Activated CD4-positive, alpha-beta T cell treated with anti-CD3 and anti-CD28 coated beads, Interleukin-2, amount 10 ng/mL, durations not matched to agents 24 days and 14 days (primary cell): Measurements from ENCODE around the gene ARMC2. TPM values are rescaled to one million over a fixed set of nuclear protein-coding genes. Genes with fewer than 3 reads are reported as not detected.

ENCODE experiments used
- DNase-seq: peaks from one replicate; pipeline ENCODE4 v3.0.0; 2022
- H3K27ac Mint-ChIP-seq: one replicate; pipeline ENCODE4 v1.8.0; 2022; ENCODE audit warnings: mild to moderate bottlenecking, mixed read lengths
- H3K27me3 Mint-ChIP-seq: one replicate; pipeline ENCODE4 v1.8.0; 2022; ENCODE audit warnings: mixed read lengths
- H3K36me3 Mint-ChIP-seq: one replicate; pipeline ENCODE4 v1.8.0; 2022; ENCODE audit warnings: low read depth, mild to moderate bottlenecking, mixed read lengths
- H3K4me1 Mint-ChIP-seq: one replicate; pipeline ENCODE4 v1.8.0; 2021; ENCODE audit warnings: mixed read lengths
- H3K4me3 Mint-ChIP-seq: one replicate; pipeline ENCODE4 v1.8.0; 2022; ENCODE audit warnings: mild to moderate bottlenecking, moderate library complexity, mixed read lengths
- H3K9me3 Mint-ChIP-seq: one replicate; pipeline ENCODE4 v1.8.0; 2021; ENCODE audit warnings: mixed read lengths
- intact Hi-C: fragments of 100-400 bp; cut with micrococcal nuclease; formaldehyde crosslinking; loops from one replicate; pipeline ENCODE4 v1.15.1; 2023
- total RNA-seq: library from RNA; stranded (reverse); gene quantifications from 2 replicates; pipeline ENCODE4 v1.2.3, GENCODE V29; 2022

ARMC2 gene
- total RNA-seq, 1 donor from 2014 or later: 3.3 TPM

DNA sequence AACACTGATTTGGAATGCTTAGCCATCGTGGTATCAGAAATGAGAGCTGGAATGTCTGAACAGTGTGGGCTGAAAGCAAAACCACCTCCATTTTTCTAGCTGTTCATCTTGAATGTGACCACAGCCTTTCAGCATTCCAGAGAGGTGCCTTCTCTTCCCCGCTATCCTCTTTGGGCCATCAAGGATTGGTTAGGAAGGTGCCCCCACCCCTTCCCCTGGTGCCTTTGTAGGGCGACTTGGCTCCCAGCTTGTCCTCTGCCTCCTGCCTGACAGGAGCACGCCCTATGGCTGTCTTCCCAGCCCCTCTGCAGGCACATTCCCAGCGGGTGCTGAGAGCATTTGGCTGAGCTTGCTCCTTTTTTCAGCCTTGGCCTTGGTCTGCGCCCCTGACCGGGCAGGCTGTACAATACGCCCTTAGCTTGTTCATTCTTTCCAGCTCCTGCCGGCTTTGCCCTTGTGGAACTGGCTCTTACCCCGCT is 97.5 kb downstream of the ARMC2 start:
- DNase-seq: no peak
- intact Hi-C loops: loop anchor here (2.0 kb wide), 1 partner anchor 71 kb away; no protein-coding TSS in a partner anchor
- peaks cover 5% of the 10 kb centered on the region for H3K9me3 Mint-ChIP-seq
- H3K4me3 Mint-ChIP-seq: no peak overlapping the region
- H3K4me1 Mint-ChIP-seq: peaks cover 56% of the 10 kb centered on the region
- no peaks in the 10 kb centered on the region for H3K27me3 Mint-ChIP-seq
- peaks cover 2% of the 10 kb centered on the region for H3K36me3 Mint-ChIP-seq
- no peak overlapping the region for H3K27ac Mint-ChIP-seq

DNA sequence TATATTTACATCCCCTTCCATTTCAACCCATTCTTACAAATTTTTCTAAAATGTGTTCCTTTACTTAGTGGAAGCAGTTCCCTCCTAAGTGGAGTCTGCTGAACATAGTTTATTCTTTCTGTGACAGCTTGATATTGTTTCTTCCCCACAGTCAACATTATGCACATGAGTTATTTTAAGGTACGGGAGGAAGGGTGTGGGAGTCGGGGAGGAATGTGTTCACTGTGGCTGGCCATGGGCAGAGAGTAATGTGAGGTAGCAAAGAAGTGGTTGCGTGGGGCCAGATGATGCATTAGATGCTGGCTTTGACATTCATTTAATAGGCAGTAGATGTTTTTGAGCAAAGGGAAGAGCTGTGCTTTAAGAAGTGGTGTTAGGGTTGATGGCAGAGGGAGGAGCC is 98.5 kb downstream of the ARMC2 start:
- no peaks in the 10 kb centered on the region for H3K9me3 Mint-ChIP-seq
- no peak for DNase-seq
- peak overlapping the region; percentile 13 for H3K4me3 Mint-ChIP-seq
- H3K4me1 Mint-ChIP-seq: peaks cover 51% of the 10 kb centered on the region
- intact Hi-C loops: no loop called here
- H3K27ac Mint-ChIP-seq: peak overlapping the region; percentile 68
- no peaks in the 10 kb centered on the region for H3K27me3 Mint-ChIP-seq
- no peaks in the 10 kb centered on the region for H3K36me3 Mint-ChIP-seq

DNA sequence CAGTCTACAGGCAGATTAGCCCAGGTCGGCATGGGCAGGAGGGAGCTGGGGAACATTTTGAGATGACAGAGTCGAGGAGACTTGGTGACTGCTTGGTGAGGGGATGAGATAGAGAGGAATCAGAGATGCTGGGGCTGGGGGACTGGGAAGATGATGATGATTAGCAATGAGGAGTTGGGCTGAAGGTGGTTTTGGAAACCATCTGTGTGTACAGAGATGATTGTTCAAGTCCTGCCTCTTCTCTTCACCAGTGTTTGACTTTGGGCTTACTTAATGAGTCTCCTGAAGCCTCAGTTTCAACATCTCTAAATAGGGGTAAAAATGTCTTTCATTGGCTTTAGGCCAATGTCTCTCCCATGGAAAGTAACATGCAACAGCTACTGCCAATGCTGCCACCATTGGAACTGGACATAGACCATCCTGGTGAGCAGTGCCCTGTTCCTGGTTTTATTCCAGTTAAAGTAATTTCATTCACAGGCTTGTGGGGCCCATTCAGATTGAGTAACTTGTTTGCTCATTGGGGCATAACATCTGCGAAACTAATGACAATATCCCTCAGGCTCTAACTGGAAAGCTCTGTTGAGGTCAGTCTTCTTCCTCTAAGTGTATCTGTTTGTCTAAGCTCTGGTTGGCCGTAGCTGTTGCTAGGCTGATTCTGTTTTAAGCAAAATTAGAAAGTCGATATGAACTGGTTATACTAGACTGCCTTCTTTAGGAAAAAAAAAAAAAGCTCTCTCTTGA is 99.1 kb downstream of the ARMC2 start:
- Mint-ChIP-seq H3K9me3 (no peaks in the 10 kb centered on the region), H3K27ac (peak overlapping the region; percentile 68), H3K4me3 (peak overlapping the region; percentile 13), H3K36me3 (no peaks in the 10 kb centered on the region), H3K27me3 (no peaks in the 10 kb centered on the region), H3K4me1 (peaks cover 47% of the 10 kb centered on the region)
- intact Hi-C loops: no loop called here
- no peak for DNase-seq

DNA sequence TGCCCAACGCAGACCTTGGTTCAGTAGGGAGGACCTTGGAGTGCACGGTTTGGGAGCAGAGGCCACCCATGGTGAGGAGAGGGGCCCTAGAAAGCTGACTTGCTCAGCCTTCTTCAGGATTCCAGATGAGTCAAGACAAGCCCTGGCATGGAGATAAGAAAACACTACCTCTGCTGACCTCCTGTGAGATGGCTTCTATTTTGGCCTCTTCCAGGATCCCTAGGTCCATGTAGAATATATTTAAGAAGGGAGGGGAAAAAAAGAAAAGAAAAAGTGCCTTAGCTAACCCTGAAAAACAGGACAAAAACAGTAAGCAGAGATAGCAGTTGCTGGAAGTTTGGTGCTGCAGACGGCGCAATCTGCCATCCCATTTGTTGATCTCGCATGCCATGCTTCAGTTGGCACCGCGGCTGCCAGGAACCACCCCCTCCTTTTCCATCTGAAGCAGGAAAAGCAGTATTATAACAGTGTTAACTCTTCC is 100.0 kb downstream of the ARMC2 start:
- no peaks in the 10 kb centered on the region for H3K36me3 Mint-ChIP-seq
- peaks cover 39% of the 10 kb centered on the region for H3K4me1 Mint-ChIP-seq
- H3K27ac Mint-ChIP-seq: no peak overlapping the region
- no peaks in the 10 kb centered on the region for H3K9me3 Mint-ChIP-seq
- peaks cover 1% of the 10 kb centered on the region for H3K27me3 Mint-ChIP-seq
- intact Hi-C loops: no loop called here
- H3K4me3 Mint-ChIP-seq: no peak overlapping the region
- no peak for DNase-seq

DNA sequence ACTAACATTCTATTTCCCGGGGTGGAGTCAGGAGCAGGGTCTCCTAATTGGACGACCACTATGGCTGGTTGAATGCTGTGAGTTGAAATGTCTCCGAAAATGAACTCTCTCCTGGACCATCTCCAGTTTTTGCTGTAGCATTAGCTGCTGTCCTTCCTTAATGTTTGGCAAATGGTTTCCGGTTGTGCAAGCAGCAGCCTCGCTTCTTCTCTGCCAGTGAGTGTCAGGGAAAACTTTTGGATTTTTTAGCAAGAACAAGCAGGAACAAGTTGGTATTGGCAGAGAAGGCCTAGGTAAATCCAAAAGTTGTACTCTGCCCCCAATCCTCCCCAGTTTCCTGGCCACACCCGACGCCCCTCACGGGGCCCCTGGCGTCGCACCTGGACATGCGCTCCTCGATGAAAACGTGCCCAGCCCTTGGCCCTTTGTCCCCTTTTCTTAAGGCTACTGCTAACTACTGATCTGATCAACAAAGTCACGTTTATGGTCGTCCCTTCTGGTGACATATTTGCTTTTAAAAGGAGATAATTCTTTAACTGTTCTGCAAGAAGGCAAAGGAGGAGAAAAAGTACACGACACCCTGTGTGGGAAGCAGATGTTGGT is 103.2 kb downstream of the ARMC2 start:
- intact Hi-C loops: no loop called here
- no peaks in the 10 kb centered on the region for H3K9me3 Mint-ChIP-seq
- no peak for DNase-seq
- no peak overlapping the region for H3K4me3 Mint-ChIP-seq
- peaks cover 27% of the 10 kb centered on the region for H3K4me1 Mint-ChIP-seq
- no peaks in the 10 kb centered on the region for H3K36me3 Mint-ChIP-seq
- H3K27ac Mint-ChIP-seq: no peak overlapping the region
- peaks cover 1% of the 10 kb centered on the region for H3K27me3 Mint-ChIP-seq

DNA sequence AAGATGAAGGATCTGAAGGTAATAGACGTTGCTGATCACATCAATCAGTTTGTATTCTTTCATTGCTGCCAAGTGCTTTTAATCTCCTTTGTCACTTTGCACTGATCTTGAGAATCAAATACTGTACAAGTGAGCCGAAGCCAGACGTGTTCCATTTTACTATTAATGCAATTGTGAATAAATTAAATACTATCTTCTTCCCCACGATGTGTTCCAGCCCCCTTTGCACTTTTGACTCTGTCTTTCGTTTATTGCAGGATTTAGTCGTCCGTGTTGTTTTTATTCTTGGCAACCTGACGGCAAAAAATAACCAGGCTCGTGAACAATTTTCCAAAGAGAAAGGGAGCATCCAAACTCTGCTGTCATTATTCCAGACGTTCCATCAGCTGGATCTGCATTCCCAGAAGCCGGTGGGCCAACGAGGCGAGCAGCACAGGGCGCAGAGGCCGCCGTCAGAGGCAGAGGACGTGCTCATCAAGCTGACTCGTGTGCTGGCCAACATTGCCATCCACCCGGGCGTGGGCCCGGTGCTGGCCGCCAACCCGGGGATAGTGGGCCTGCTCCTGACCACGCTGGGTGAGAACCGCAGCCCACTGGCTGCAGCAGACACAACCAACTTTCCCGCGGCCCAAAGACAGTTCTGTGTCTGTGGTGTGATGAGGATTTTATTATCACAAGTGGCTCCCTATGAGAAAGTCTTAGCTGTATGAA is 104.7 kb downstream of the ARMC2 start:
- no peak overlapping the region for H3K27ac Mint-ChIP-seq
- H3K9me3 Mint-ChIP-seq: no peaks in the 10 kb centered on the region
- intact Hi-C loops: no loop called here
- no peak for DNase-seq
- peaks cover 1% of the 10 kb centered on the region for H3K27me3 Mint-ChIP-seq
- H3K4me1 Mint-ChIP-seq: peaks cover 16% of the 10 kb centered on the region
- no peaks in the 10 kb centered on the region for H3K36me3 Mint-ChIP-seq
- no peak overlapping the region for H3K4me3 Mint-ChIP-seq

DNA sequence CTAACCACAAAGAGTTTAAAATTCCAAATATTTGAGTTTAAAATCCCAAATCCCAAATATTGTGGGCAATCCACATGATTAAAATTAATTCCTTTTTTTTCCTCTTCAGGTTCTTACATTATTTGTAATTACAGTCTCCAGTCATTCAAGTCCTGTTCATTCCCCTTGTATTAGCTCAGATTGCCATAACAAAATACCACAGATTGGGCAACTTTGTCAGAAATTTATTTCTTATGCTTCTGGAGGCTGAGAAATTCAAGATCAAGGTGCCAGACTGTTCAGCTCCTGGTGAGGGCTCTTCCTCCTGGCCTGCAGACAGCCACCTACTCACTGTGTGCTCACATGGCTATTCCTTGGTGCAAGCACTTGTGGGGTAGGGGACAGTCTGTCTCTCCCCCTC is 105.5 kb downstream of the ARMC2 start:
- H3K27ac Mint-ChIP-seq: no peak overlapping the region
- no peaks in the 10 kb centered on the region for H3K9me3 Mint-ChIP-seq
- peaks cover 13% of the 10 kb centered on the region for H3K4me1 Mint-ChIP-seq
- H3K36me3 Mint-ChIP-seq: no peaks in the 10 kb centered on the region
- H3K27me3 Mint-ChIP-seq: peaks cover 1% of the 10 kb centered on the region
- intact Hi-C loops: no loop called here
- no peak for DNase-seq
- no peak overlapping the region for H3K4me3 Mint-ChIP-seq

DNA sequence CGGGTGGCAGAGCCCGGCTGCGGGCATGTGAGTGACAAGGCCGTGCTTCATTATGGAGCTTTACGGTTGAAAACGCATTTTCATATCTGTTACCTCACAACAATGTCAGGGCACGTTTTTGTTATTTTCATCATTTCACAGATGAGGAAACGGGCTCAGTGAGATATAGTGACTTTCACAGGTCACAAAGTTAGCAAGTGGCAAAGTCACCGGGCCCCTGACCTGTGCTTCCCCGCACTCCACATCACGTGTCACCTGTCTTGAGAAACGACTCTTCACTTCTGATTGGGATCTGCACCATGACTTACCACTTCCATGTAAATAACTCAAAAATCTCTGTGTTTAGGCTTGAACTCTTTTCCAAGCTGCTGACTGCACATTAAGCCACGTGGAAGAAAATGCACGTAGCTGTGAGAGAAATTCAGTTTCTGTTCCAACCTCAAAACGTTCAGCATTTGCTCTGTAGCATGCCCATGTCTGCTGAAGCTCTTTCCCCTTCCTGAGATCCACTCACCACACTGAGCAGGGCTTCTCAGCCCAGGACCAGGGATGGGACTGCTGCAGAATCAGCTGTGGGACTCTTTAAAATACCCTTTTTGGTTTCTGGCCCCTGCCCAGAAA is 107.2 kb downstream of the ARMC2 start:
- peaks cover 1% of the 10 kb centered on the region for H3K27me3 Mint-ChIP-seq
- no peaks in the 10 kb centered on the region for H3K9me3 Mint-ChIP-seq
- intact Hi-C loops: loop anchor here (5.0 kb wide), 1 partner anchor 52 kb away; no protein-coding TSS in a partner anchor
- peak overlapping the region; percentile 44 for H3K27ac Mint-ChIP-seq
- H3K36me3 Mint-ChIP-seq: no peaks in the 10 kb centered on the region
- peak overlapping the region; percentile 13 for H3K4me3 Mint-ChIP-seq
- H3K4me1 Mint-ChIP-seq: peaks cover 22% of the 10 kb centered on the region
- DNase-seq: peak; percentile 67

DNA sequence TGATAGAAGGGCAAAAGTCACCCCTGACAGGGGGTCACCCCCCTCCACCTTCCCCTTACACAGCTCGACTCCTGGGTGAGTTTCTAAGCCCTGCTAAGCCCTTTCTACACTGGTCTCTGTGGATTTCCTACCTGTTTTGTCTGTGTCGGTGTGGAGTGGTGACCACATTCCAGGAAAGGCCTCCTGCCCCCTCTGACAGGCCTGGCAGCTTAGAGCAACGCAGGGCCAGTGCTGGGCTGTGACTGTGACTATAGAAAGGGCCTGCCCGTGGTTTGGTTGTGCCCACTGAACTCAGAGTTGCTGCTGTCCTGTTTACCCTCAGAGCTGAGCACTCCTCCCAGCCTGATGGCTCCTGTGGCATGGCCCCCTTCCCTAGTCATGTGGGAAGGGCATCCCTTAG is 109.0 kb downstream of the ARMC2 start:
- no peak for DNase-seq
- Mint-ChIP-seq H3K4me1 (peaks cover 22% of the 10 kb centered on the region), H3K27ac (no peak overlapping the region), H3K36me3 (no peaks in the 10 kb centered on the region), H3K9me3 (no peaks in the 10 kb centered on the region), H3K27me3 (peaks cover 1% of the 10 kb centered on the region), H3K4me3 (no peak overlapping the region)
- intact Hi-C loops: loop anchor here (5.0 kb wide), 1 partner anchor 50 kb away; no protein-coding TSS in a partner anchor

DNA sequence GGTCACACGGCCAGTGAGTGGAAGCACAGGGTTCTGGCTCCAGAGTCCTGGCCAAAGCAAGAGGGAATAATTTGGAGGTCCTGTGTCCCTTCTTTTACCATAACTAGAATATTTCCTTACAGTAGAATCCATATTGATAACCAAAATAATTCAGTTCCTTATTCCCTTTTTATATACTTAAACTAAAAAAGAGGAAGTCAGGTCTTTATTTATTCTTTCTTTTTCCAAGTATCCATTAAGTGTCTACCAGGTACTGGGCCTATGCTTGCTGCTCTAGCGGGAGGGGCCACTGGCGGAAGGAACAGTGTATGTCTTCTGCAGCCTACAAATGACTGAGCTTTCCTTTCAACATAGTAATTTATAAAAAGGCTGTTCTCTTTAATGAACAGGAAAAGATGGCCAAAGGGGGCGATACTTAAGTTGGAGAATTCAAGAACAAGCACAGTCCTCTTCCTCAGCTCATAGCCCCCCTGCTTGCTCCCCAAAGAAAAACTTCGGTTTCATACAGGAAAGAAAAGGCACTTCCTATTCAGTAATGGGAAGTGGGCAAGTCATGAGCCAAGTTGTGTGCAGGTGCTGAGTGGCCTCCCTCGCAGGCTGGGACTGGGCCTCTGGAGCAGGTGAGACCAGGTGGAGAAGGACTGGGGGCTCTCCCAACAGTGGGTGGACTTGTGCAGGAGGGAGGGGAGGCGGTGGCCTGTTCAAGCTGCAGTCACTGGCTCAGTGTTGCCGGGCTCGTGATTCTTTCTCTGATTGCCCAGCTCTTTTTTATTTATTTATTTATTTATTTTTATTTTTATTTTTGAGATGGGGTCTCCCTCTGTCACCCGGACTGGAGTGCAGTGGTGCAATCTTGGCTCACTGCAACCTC is 110.9 kb downstream of the ARMC2 start:
- no peak overlapping the region for H3K4me3 Mint-ChIP-seq
- H3K27ac Mint-ChIP-seq: no peak overlapping the region
- H3K9me3 Mint-ChIP-seq: no peaks in the 10 kb centered on the region
- H3K36me3 Mint-ChIP-seq: no peaks in the 10 kb centered on the region
- DNase-seq: no peak
- H3K27me3 Mint-ChIP-seq: no peaks in the 10 kb centered on the region
- intact Hi-C loops: loop anchor here (5.0 kb wide), 1 partner anchor 48 kb away; no protein-coding TSS in a partner anchor
- peaks cover 22% of the 10 kb centered on the region for H3K4me1 Mint-ChIP-seq

DNA sequence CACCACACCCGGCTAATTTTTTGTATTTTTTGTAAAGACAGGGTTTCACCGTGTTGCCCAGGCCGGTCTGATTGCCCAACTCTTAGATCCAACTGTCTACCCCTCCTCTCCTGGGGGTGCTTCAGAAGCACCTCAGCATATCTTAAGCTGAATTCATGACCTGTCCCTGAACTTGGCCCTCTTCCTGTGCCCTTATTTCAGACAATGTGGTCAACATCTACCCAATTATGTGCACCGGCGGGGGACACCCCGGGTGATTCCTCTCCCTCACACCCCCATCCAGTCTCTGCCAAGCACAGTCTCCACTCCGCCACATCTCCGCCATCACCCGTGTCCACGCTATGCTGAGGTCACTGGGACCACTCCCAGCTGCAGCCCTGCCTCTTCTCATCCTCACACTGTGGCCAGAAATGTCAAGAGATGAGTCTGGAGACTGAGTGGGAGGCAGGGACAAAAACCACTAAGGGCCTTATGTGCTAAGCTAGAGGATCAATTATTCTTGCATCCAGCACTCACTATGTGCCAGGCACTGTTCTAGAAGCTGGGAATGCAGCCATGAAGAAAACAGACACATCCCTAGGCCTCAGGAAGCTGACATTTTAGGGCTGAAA is 111.9 kb downstream of the ARMC2 start:
- Mint-ChIP-seq H3K4me1 (peaks cover 16% of the 10 kb centered on the region), H3K4me3 (no peak overlapping the region), H3K36me3 (no peaks in the 10 kb centered on the region), H3K27ac (no peak overlapping the region), H3K9me3 (no peaks in the 10 kb centered on the region), H3K27me3 (no peaks in the 10 kb centered on the region)
- intact Hi-C loops: loop anchor here (5.0 kb wide), 1 partner anchor 47 kb away; no protein-coding TSS in a partner anchor
- DNase-seq: no peak

DNA sequence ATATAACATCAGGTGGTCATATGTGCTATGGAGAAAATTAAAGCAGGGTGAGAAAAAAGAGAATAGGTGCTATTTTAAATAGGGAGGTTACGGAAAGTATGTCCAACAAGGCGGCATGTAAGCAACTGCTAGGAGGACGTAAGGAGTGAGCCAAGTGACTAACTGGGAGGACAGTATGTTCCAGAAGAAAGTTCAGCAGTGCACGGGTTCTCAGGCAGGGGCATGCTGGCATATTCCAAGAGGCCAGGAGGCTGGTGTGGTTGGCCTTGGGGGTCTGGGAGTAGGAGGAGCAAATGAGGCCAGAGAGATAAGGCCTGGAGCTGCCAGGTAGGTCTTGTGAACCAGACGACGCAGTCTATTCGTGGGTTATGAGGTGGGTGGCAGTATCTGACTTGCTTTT is 112.4 kb downstream of the ARMC2 start:
- Mint-ChIP-seq H3K36me3 (no peaks in the 10 kb centered on the region), H3K27ac (peak overlapping the region; percentile 9), H3K9me3 (no peaks in the 10 kb centered on the region), H3K4me1 (peaks cover 13% of the 10 kb centered on the region), H3K27me3 (no peaks in the 10 kb centered on the region), H3K4me3 (no peak overlapping the region)
- no peak for DNase-seq
- intact Hi-C loops: no loop called here
